GM23248 (cell line): ENCODE data around the gene MED25.

Source experiments
- EZH2 ChIP-seq: fragments of 200-600 bp; sonication (generic); IDR thresholded peaks from 2 replicates; pipeline ENCODE4 v1.6.1; 2018; ENCODE audit warnings: antibody characterized with exemption, mild to moderate bottlenecking; ENCODE audit not compliant: insufficient read depth, poor library complexity, severe bottlenecking
- EZH2phosphoT487 ChIP-seq: fragments of 200-600 bp; sonication (generic); IDR thresholded peaks from 2 replicates; pipeline ENCODE4 v1.6.1; 2018; ENCODE audit warnings: antibody characterized with exemption, moderate library complexity, mild to moderate bottlenecking, low read depth; ENCODE audit not compliant: insufficient read depth

- TF ChIP-seq EZH2 (no peak), EZH2phosphoT487 (no peak)
Measured at GRCh38 chr19:49840736-49841249, 22.7 kb downstream of the MED25 start.
